ENCODE data around the gene SLC38A11. TPM values are rescaled to one million over a fixed set of nuclear protein-coding genes. Genes with fewer than 3 reads are reported as not detected.

SLC38A11 gene
- polyA plus RNA-seq, 1 of the 3 experiments (the other 2 are of a cell fraction) = not detected

Small RNAs within 50 kb of the gene (small RNA-seq; reads per million reads assigned to genes)
- gene RNA5SP110 = 0 to 0.66 (median 0) reads per million in 7 experiments
- gene RNA5SP111 = 0 reads per million in 7 experiments

Other genes starting within 250 kb of the SLC38A11 start
- gene COBLL1, start 113.7 kb downstream of the SLC38A11 start, polyA plus RNA-seq (2012; rRNA removed) = 3.1 and 4.9 TPM in 2 replicates
- 0.33 and 0.97 TPM in 2 replicates for gene SCN3A, start 248.5 kb upstream of the SLC38A11 start, polyA plus RNA-seq (2012; rRNA removed)

All from SK-N-SH (cell line).